HepG2 (cell line): ENCODE results near the gene C1GALT1C1. TPM values are rescaled to one million over a fixed set of nuclear protein-coding genes. Genes with fewer than 3 reads are reported as not detected.

ENCODE experiments used
- ASH2L ChIP-seq: fragments of 300-600, 200-600 bp; sonication (generic); IDR thresholded peaks from 2 replicates; pipeline ENCODE4 v1.7.0; 2017; ENCODE audit warnings: low read depth, mild to moderate bottlenecking, moderate library complexity, mixed read lengths, low read length; ENCODE audit not compliant: insufficient read length
- BCL6 ChIP-seq: IDR thresholded peaks from 2 replicates; pipeline ENCODE4 v1.6.1; 2016; ENCODE audit warnings: missing genetic modification reagents, missing compliant biosample characterization
- CBX2 ChIP-seq, 2 experiments: fragments of 200-600 bp in 1 of 2; sonication (generic); formaldehyde crosslinking in 1 of 2; IDR thresholded peaks; 2 replicates each; pipeline versions ENCODE4 v1.7.0 to v1.8.1; 2018 to 2022; ENCODE audit warnings: low read depth in 2 of 2, low read length in 1 of 2, mild to moderate bottlenecking in 1 of 2, missing genetic modification reagents in 1 of 2
- ETV5 ChIP-seq: IDR thresholded peaks from 2 replicates; pipeline ENCODE4 v1.6.1; 2018; ENCODE audit warnings: missing biosample characterization, missing genetic modification reagents, inconsistent platforms, borderline replicate concordance
- GABPB1 ChIP-seq: IDR thresholded peaks from 2 replicates; pipeline ENCODE4 v1.6.1; 2016; ENCODE audit warnings: mild to moderate bottlenecking, missing genetic modification reagents, moderate library complexity, missing compliant biosample characterization
- HIC2 ChIP-seq: sonication (generic); formaldehyde crosslinking; IDR thresholded peaks from 2 replicates; pipeline ENCODE4 v1.9.0; 2022; ENCODE audit warnings: low read depth, missing genetic modification reagents
- KLF15 ChIP-seq: sonication (generic); formaldehyde crosslinking; IDR thresholded peaks from 2 replicates; pipeline ENCODE4 v1.8.1; 2023; ENCODE audit warnings: borderline replicate concordance, mild to moderate bottlenecking, inconsistent platforms, missing genetic modification reagents, mixed read lengths
- MAZ ChIP-seq, 2 experiments: sonication (generic) in 1 of 2; formaldehyde crosslinking in 1 of 2; IDR thresholded peaks; 2 replicates each; pipeline versions ENCODE4 v1.5.0 to v1.6.1; 2012 to 2020; ENCODE audit warnings: low read depth in 2 of 2, mild to moderate bottlenecking in 2 of 2, borderline replicate concordance in 1 of 2, improper control_type of control experiment in 1 of 2, low read length in 1 of 2, missing genetic modification reagents in 1 of 2, moderate library complexity in 1 of 2
- RARA ChIP-seq: IDR thresholded peaks from 2 replicates; pipeline ENCODE4 v1.6.1; 2016; ENCODE audit warnings: missing genetic modification reagents, missing compliant biosample characterization
- RBFOX2 ChIP-seq: fragments of 200-400 bp; formaldehyde crosslinking; IDR thresholded peaks from 2 replicates; pipeline ENCODE4 v1.6.1; 2017; ENCODE audit warnings: low read depth, mild to moderate bottlenecking, low read length
- RFX5 ChIP-seq: IDR thresholded peaks from 2 replicates; pipeline ENCODE4 v1.6.1; 2011; ENCODE audit warnings: low read depth, low read length, improper control_type of control experiment
- SNAPC2 ChIP-seq: sonication (generic); formaldehyde crosslinking; IDR thresholded peaks from 2 replicates; pipeline ENCODE4 v1.8.1; 2022; ENCODE audit warnings: mild to moderate bottlenecking, missing genetic modification reagents
- U2AF1 ChIP-seq: fragments of 200-400 bp; formaldehyde crosslinking; optimal IDR thresholded peaks from 2 replicates; pipeline ENCODE3; 2017; ENCODE audit warnings: mild to moderate bottlenecking, low read depth, low read length
- ZBTB7A ChIP-seq: sonication (generic); formaldehyde crosslinking; IDR thresholded peaks from 2 replicates; pipeline ENCODE4 v1.8.0; 2022; ENCODE audit warnings: mild to moderate bottlenecking, missing genetic modification reagents
- ZFP36 ChIP-seq: fragments of 150-350 bp; IDR thresholded peaks from 2 replicates; pipeline ENCODE4 v1.6.1; 2018; ENCODE audit warnings: borderline replicate concordance, low read length, low read depth; ENCODE audit not compliant: partially characterized antibody
- ZFP90 ChIP-seq: sonication (generic); formaldehyde crosslinking; IDR thresholded peaks from 2 replicates; pipeline ENCODE4 v1.8.0; 2022; ENCODE audit warnings: missing genetic modification reagents, mild to moderate bottlenecking, inconsistent platforms, borderline replicate concordance
- ZNF136 ChIP-seq: sonication (generic); formaldehyde crosslinking; IDR thresholded peaks from 2 replicates; pipeline ENCODE4 v1.8.1; 2022; ENCODE audit warnings: low read depth, mild to moderate bottlenecking, moderate library complexity, missing genetic modification reagents
- ZNF205 ChIP-seq: IDR thresholded peaks from 2 replicates; pipeline ENCODE4 v1.6.1; 2018; ENCODE audit warnings: missing biosample characterization, missing genetic modification reagents
- ZNF280D ChIP-seq: sonication (generic); formaldehyde crosslinking; IDR thresholded peaks from 2 replicates; pipeline ENCODE4 v1.5.1; 2020; ENCODE audit warnings: mild to moderate bottlenecking, missing genetic modification reagents
- ZNF317 ChIP-seq: sonication (generic); formaldehyde crosslinking; IDR thresholded peaks from 2 replicates; pipeline ENCODE4 v1.5.0; 2020; ENCODE audit warnings: mild to moderate bottlenecking, missing genetic modification reagents
- ZNF607 ChIP-seq: sonication (generic); formaldehyde crosslinking; IDR thresholded peaks from 2 replicates; pipeline ENCODE4 v1.5.1; 2020; ENCODE audit warnings: missing genetic modification reagents, mild to moderate bottlenecking, borderline replicate concordance
- ZNF781 ChIP-seq: sonication (generic); formaldehyde crosslinking; IDR thresholded peaks from 2 replicates; pipeline ENCODE4 v1.5.1; 2020; ENCODE audit warnings: borderline replicate concordance, mild to moderate bottlenecking, missing genetic modification reagents; ENCODE audit errors: not compliant biosample characterization
- polyA plus RNA-seq, 8 experiments: library from polyadenylated mRNA; depleted of rRNA in 3 of 8; stranded (reverse) in 7 of 8; unstranded in 1 of 8; fragments of >200 nt; fragmentation: Illumina TruSeq in 4 of 8; extraction: Trizol in 4 of 8; gene quantifications; 2 replicates each; pipeline versions ENCODE4 v1.2.1 to v1.2.3, GENCODE V29; 2011 to 2016; ENCODE audit warnings: low read depth in 4 of 8, missing spikeins in 1 of 8, mixed read lengths in 1 of 8; ENCODE audit not compliant: insufficient read depth in 1 of 8
- total RNA-seq, 5 experiments: library from RNA; depleted of rRNA; stranded (reverse); fragments of >200 nt; fragmentation: Illumina TruSeq; extraction: Trizol; gene quantifications; 2 replicates each; pipeline ENCODE4 v1.2.3, GENCODE V29; 2016; ENCODE audit warnings: low read depth in 1 of 5
- TF ChIP-seq, protein P1 (sequence below): sonication (generic); formaldehyde crosslinking; IDR thresholded peaks from 2 replicates; pipeline ENCODE4 v1.5.1; 2020; ENCODE audit warnings: mild to moderate bottlenecking, missing genetic modification reagents, borderline replicate concordance

The C1GALT1C1 gene
- total and polyA plus RNA-seq, 2 of the 13 experiments (the other 11 are each of a cell fraction or from before 2014, with no cell fraction given) = 26.3 to 31.9 TPM

DNA sequence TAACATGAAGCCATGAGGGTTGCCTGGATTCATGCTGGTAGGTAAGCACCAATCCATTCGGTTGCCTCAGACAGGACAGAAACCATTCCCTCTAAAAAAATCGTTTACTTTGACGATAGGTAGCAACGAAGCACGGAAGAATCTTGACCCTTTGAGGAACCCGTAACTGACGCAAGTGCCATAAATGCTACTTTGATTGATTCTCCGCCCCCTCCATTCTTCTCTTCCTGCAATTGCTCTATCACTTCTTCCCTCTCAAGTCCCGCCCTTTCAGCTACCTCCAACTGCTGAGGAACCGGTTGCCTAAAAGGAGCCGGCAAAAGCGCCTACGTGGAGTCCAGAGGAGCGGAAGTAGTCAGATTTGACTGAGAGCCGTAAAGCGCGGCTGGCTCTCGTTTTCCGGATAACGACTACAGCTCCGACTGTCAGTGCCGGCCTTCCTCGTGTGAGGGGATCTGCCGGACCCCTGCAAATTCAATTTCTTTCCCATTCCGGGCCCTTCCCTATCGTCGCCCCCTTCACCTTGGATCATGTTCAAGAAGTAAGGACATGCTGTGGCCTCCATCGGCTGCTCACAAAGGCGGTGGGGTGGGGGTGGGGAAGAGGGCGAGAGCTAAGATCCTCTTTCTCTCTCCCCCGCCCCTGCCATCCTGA, 26.0 kb downstream of the C1GALT1C1 start, which contains the start of gene MCTS1 (continued):
- TF ChIP-seq, protein P1, sequence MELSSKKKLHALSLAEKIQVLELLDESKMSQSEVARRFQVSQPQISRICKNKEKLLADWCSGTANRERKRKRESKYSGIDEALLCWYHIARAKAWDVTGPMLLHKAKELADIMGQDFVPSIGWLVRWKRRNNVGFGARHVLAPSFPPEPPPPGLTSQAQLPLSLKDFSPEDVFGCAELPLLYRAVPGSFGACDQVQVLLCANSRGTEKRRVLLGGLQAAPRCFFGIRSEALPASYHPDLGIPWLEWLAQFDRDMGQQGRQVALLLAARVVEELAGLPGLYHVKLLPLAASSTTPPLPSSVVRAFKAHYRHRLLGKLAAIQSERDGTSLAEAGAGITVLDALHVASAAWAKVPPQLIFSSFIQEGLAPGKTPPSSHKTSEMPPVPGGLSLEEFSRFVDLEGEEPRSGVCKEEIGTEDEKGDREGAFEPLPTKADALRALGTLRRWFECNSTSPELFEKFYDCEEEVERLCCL (CRISPR knock-in tag) = no peak
- TF ChIP-seq CBX2 (IDR thresholded peaks at IDR 0.05; ENCODE audit: low read depth, low read length) = no peak
- TF ChIP-seq CBX2 (CRISPR knock-in tag; IDR thresholded peaks at IDR 0.05; ENCODE audit: low read depth) = no peak
- 0 out of 2 replicates have a peak, but pooled peaks have one; percentile 17 for TF ChIP-seq BCL6 (CRISPR knock-in tag)
- TF ChIP-seq ASH2L = peak; percentile 77
- 0 out of 2 replicates have a peak, but pooled peaks have one; percentile 36 for TF ChIP-seq RBFOX2
- TF ChIP-seq HIC2 (CRISPR knock-in tag) = no peak
- TF ChIP-seq GABPB1 (CRISPR knock-in tag) = peak; percentile 82
- TF ChIP-seq RFX5 = no peak
- TF ChIP-seq MAZ (IDR thresholded peaks at IDR 0.05; ENCODE audit: borderline replicate concordance, low read depth, low read length) = no peak
- no peak for TF ChIP-seq MAZ (CRISPR knock-in tag; IDR thresholded peaks at IDR 0.05; ENCODE audit: low read depth)
- no peak for TF ChIP-seq U2AF1
- no peak for TF ChIP-seq KLF15
- no peak for TF ChIP-seq ZNF280D (CRISPR knock-in tag)
- no peak for TF ChIP-seq ZNF607 (CRISPR knock-in tag)
- TF ChIP-seq ZNF136 (CRISPR knock-in tag) = no peak
- TF ChIP-seq ZNF781 = no peak
- no peak for TF ChIP-seq ZFP36
- TF ChIP-seq ZBTB7A = no peak
- 0 out of 2 replicates have a peak, but pooled peaks have one; percentile 2 for TF ChIP-seq ZNF317 (CRISPR knock-in tag)
- TF ChIP-seq SNAPC2 (CRISPR knock-in tag) = no peak
- no peak for TF ChIP-seq ZNF205 (CRISPR knock-in tag)
- no peak for TF ChIP-seq ZFP90
- TF ChIP-seq ETV5 (CRISPR knock-in tag) = peak; percentile 36; the same call in 1 of the 2 replicates
- TF ChIP-seq RARA (CRISPR knock-in tag) = no peak
